Body of pancreas (tissue), 4 donors: Measurements from ENCODE around the gene DISP3.

Experiments
- POLR2A ChIP-seq, 3 donors: fragments of 450-650 bp; IDR thresholded peaks; one replicate each; pipeline ENCODE4 v1.6.1; 2016; ENCODE audit warnings: antibody characterized with exemption in 3 of 3, mild to moderate bottlenecking in 2 of 3
- TF ChIP-seq, protein P1 (sequence below), 7 experiments: fragments of 450-650 bp in 4 of 7; fragments of 200-600 bp in 3 of 7; sonication (generic) in 3 of 7; IDR thresholded peaks; one replicate each; pipeline ENCODE4 v1.5.1; 2016 to 2019; ENCODE audit warnings: antibody characterized with exemption in 7 of 7

DNA sequence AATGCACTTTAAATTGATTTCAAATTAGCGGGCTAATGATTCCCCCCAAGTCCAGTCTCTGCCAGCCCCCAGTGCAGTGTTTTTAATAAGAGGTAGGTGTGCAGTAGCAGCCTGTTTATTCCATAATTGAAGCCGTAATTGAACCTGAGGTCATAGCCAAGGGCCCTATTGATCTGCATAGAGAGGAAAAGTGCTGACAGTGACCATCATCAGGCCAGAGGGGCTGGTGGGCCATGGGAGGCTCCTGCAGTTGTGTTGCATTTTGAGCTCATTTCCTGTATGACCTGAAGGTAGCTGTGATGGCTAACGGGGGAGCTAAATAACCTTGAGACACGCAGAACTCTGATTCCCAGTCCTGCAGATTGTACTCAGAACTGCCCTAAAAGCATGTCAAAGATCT is 67.5 kb downstream of the DISP3 start:
- no peak for TF ChIP-seq POLR2A (IDR thresholded peaks at IDR 0.05)
- TF ChIP-seq, protein P1, sequence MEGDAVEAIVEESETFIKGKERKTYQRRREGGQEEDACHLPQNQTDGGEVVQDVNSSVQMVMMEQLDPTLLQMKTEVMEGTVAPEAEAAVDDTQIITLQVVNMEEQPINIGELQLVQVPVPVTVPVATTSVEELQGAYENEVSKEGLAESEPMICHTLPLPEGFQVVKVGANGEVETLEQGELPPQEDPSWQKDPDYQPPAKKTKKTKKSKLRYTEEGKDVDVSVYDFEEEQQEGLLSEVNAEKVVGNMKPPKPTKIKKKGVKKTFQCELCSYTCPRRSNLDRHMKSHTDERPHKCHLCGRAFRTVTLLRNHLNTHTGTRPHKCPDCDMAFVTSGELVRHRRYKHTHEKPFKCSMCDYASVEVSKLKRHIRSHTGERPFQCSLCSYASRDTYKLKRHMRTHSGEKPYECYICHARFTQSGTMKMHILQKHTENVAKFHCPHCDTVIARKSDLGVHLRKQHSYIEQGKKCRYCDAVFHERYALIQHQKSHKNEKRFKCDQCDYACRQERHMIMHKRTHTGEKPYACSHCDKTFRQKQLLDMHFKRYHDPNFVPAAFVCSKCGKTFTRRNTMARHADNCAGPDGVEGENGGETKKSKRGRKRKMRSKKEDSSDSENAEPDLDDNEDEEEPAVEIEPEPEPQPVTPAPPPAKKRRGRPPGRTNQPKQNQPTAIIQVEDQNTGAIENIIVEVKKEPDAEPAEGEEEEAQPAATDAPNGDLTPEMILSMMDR (IDR thresholded peaks at IDR 0.05), result no peak
